Endothelial cell of umbilical vein (primary cell): Measurements from ENCODE around the gene MED25. TPM values are rescaled to one million over a fixed set of nuclear protein-coding genes. Genes with fewer than 3 reads are reported as not detected.

ENCODE experiments used
- BruUV-seq: library from RNA; stranded (reverse); fragments of 400-500 nt; replicated peaks from 2 replicates; lab custom pipeline; 2021; lab: Mats Ljungman, UMichigan
- CTCF ChIA-PET: fragments of 300-600, 350-600 bp; sonication (Branson Sonifier 250); formaldehyde crosslinking; loops from one replicate; lab custom pipeline; 2021; ENCODE audit warnings: antibody characterized with exemption, inconsistent platforms; lab: Charles Lee
- POLR2A ChIA-PET: fragments of 300-600, 350-600 bp; sonication (Branson Sonifier 250); formaldehyde crosslinking; loops from one replicate; lab custom pipeline; 2021; ENCODE audit warnings: antibody characterized with exemption, inconsistent platforms; lab: Charles Lee
- DNase-seq: peaks from one replicate; pipeline ENCODE4 v3.0.0-alpha.2; 2011; ENCODE audit warnings: low read depth, low spot score
- FAIRE-seq: peaks from 2 replicates; lab custom pipeline; 2011; peaks lifted over from hg19 to GRCh38; lab: Jason Lieb, UNC
- H2AFZ ChIP-seq: 2 replicates; pipeline ENCODE4 v1.6.0; 2012; ENCODE audit warnings: low read depth, low read length, control low read depth, inconsistent platforms
- H3K27ac ChIP-seq: 2 replicates; pipeline ENCODE4 v1.5.1; 2011; ENCODE audit warnings: low read depth, mild to moderate bottlenecking, control low read depth, low read length, moderate library complexity; ENCODE audit not compliant: insufficient read depth
- H3K27me3 ChIP-seq, 2 experiments: 2 replicates each; pipeline versions ENCODE4 v1.6.0 to v1.6.1; 2011; ENCODE audit warnings: low read length in 2 of 2, mixed read lengths in 1 of 2; ENCODE audit not compliant: control insufficient read depth in 2 of 2, insufficient read depth in 2 of 2
- H3K36me3 ChIP-seq, 2 experiments: 2 replicates in 1 of 2; 3 replicates in 1 of 2; pipeline ENCODE4 v1.5.1; 2011; ENCODE audit warnings: low read length in 2 of 2, mild to moderate bottlenecking in 1 of 2, moderate library complexity in 1 of 2; ENCODE audit not compliant: control insufficient read depth in 2 of 2, insufficient read depth in 2 of 2; ENCODE audit errors: extremely low read depth in 1 of 2
- H3K4me1 ChIP-seq: 3 replicates; pipeline ENCODE4 v1.5.1; 2011; ENCODE audit warnings: mild to moderate bottlenecking, low read length; ENCODE audit not compliant: control insufficient read depth, insufficient read depth; ENCODE audit errors: extremely low read depth
- H3K4me2 ChIP-seq: 2 replicates; pipeline ENCODE4 v1.6.1; 2011; ENCODE audit warnings: low read length, control low read depth, mixed read lengths; ENCODE audit not compliant: insufficient read depth
- H3K4me3 ChIP-seq, 3 experiments: fragments of 200-600 bp in 1 of 3; sonication (generic), shearing (Covaris generic) in 1 of 3; replicated peaks in 1 of 3; 2 replicates each; pipeline ENCODE4 v1.5.1; 2011 to 2016; ENCODE audit warnings: control low read depth in 3 of 3, low read length in 3 of 3, mild to moderate bottlenecking in 2 of 3, inconsistent platforms in 1 of 3, low read depth in 1 of 3, moderate library complexity in 1 of 3; ENCODE audit not compliant: insufficient read depth in 1 of 3
- H3K79me2 ChIP-seq: 2 replicates; pipeline ENCODE4 v1.6.0; 2012; ENCODE audit warnings: low read length, inconsistent platforms; ENCODE audit not compliant: control insufficient read depth, insufficient read depth
- H3K9ac ChIP-seq: replicated peaks from 2 replicates; pipeline ENCODE3; 2011; ENCODE audit warnings: low read length, control low read depth; ENCODE audit not compliant: insufficient read depth; ENCODE audit errors: extremely low read depth
- H3K9me1 ChIP-seq: replicated peaks from 3 replicates; pipeline ENCODE4 v1.6.0; 2011; ENCODE audit warnings: mild to moderate bottlenecking, low read length; ENCODE audit not compliant: control insufficient read depth, insufficient read depth; ENCODE audit errors: extremely low read depth
- H3K9me3 ChIP-seq: replicated peaks from 2 replicates; pipeline ENCODE4 v1.5.1; 2012; ENCODE audit warnings: low read length, inconsistent platforms; ENCODE audit not compliant: control insufficient read depth, insufficient read depth
- H4K20me1 ChIP-seq: replicated peaks from 2 replicates; pipeline ENCODE3; 2011; ENCODE audit warnings: mild to moderate bottlenecking, low read length; ENCODE audit not compliant: control insufficient read depth, insufficient read depth; ENCODE audit errors: extremely low read depth
- CTCF ChIP-seq, 2 donors: IDR thresholded peaks; 1 replicate in 1 of 2; 2 replicates in 1 of 2; pipeline ENCODE4 v1.5.1; 2011; ENCODE audit warnings: low read length in 2 of 2, mild to moderate bottlenecking in 2 of 2, moderate library complexity in 2 of 2, control low read depth in 1 of 2, inconsistent platforms in 1 of 2, low read depth in 1 of 2; ENCODE audit not compliant: insufficient read depth in 1 of 2; ENCODE audit errors: extremely low read depth in 1 of 2
- FOS ChIP-seq: IDR thresholded peaks from 2 replicates; pipeline ENCODE4 v1.6.1; 2011; ENCODE audit warnings: mild to moderate bottlenecking, low read length, moderate library complexity, borderline replicate concordance; ENCODE audit not compliant: insufficient read depth
- POLR2A ChIP-seq: IDR thresholded peaks from 2 replicates; pipeline ENCODE4 v1.6.1; 2012; ENCODE audit warnings: low read depth, mild to moderate bottlenecking, control low read depth, low read length
- POLR2AphosphoS5 ChIP-seq: IDR thresholded peaks from 2 replicates; pipeline ENCODE4 v1.6.1; 2012; ENCODE audit warnings: low read depth, mild to moderate bottlenecking, control low read depth, low read length, moderate library complexity; ENCODE audit not compliant: insufficient read depth
- dilution Hi-C: fragments of 300-500 bp; cut with MboI; formaldehyde crosslinking; loops from one replicate; pipeline ENCODE4 v1.15.0; 2019; ENCODE audit warnings: low sequenced_read_pairs; ENCODE audit not compliant: extremely low pct_ligation_motif_present
- intact Hi-C: fragments of 100-400 bp; cut with micrococcal nuclease; formaldehyde crosslinking; loops from one replicate; pipeline ENCODE4 v1.10.0; 2022
- polyA plus RNA-seq, 4 experiments: library from polyadenylated mRNA; depleted of rRNA in 3 of 4; stranded (reverse) in 3 of 4; unstranded in 1 of 4; fragments of >200 nt; gene quantifications; 2 replicates each; pipeline versions ENCODE4 v1.2.1 to v1.2.3, GENCODE V29; 2011 to 2012; ENCODE audit warnings: missing spikeins in 1 of 4
- total RNA-seq: library from RNA; stranded (reverse); gene quantifications from 2 replicates; pipeline ENCODE4 v1.2.3, GENCODE V29; 2021

The MED25 gene
- total and polyA plus RNA-seq, 2 donors (not counting 3 experiments of a cell fraction or from before 2014, with no cell fraction given): 31.7 to 62.9 TPM

GRCh38 chr19:49858088-49858985, 40.2 kb downstream of the MED25 start:
- dilution Hi-C loops (no loop called here), intact Hi-C loops (no loop called here)
- ChIA-PET CTCF (interaction anchor here (1.4 kb wide), 1 partner anchor 11 kb away, joined by 5 read pairs; no protein-coding TSS in a partner anchor), POLR2A (interaction anchor here (0.6 to 1.6 kb wide), 3 partner anchors 11 to 50 kb away, joined by 3 to 4 read pairs (median 4); no protein-coding TSS in a partner anchor)
- Histone ChIP-seq H3K79me2 (peaks cover 10% of the 10 kb centered on the region), H3K4me3 (no peak overlapping the region), H3K4me1 (peaks cover 12% of the 10 kb centered on the region), H4K20me1 (no peaks in the 10 kb centered on the region), H3K27me3 (no peaks in the 10 kb centered on the region), H2AFZ (no peak overlapping the region), H3K36me3 (peaks cover 2 to 55% of the 10 kb centered on the region in 2 experiments), H3K9me3 (no peaks in the 10 kb centered on the region), H3K4me2 (no peak overlapping the region), H3K9me1 (no peaks in the 10 kb centered on the region), H3K27ac (no peak overlapping the region), H3K9ac (no peak overlapping the region)
- no peak for DNase-seq
- FAIRE-seq: no peak
- BruUV-seq: no TSS peak
- TF ChIP-seq FOS (no peak), CTCF (IDR thresholded peaks at IDR 0.05; ENCODE audit: extremely low read depth in 1 of 2, insufficient read depth in 1 of 2, low read depth in 1 of 2, low read length in 2 of 2) (no peak), POLR2A (peak; percentile 17), POLR2AphosphoS5 (peak; percentile 37)
